ENCODE measurements around the gene CDH13.

DNA sequence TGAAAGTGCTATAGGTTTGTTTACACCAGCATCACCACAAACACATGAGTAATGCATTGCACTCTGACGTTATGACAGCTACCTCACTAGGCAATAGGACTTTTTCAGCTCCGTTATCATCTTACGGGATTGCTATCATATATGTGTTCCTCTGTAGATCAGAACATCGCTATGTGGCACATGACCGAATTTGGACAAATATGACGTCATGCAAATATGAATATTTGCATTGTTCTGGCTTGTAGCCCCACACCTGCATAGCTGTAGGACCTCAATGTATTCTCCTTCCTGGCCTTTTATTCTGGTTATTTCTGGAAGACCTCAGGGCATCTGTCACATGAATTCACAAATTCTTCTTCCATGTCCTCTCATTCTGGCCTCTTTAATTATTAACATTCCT is 393.2 kb downstream of the CDH13 start:
- TF ChIP-seq, protein P1, sequence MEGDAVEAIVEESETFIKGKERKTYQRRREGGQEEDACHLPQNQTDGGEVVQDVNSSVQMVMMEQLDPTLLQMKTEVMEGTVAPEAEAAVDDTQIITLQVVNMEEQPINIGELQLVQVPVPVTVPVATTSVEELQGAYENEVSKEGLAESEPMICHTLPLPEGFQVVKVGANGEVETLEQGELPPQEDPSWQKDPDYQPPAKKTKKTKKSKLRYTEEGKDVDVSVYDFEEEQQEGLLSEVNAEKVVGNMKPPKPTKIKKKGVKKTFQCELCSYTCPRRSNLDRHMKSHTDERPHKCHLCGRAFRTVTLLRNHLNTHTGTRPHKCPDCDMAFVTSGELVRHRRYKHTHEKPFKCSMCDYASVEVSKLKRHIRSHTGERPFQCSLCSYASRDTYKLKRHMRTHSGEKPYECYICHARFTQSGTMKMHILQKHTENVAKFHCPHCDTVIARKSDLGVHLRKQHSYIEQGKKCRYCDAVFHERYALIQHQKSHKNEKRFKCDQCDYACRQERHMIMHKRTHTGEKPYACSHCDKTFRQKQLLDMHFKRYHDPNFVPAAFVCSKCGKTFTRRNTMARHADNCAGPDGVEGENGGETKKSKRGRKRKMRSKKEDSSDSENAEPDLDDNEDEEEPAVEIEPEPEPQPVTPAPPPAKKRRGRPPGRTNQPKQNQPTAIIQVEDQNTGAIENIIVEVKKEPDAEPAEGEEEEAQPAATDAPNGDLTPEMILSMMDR (IDR thresholded peaks at IDR 0.05; ENCODE audit: low read depth, low read length), result no peak
- TF ChIP-seq EZH2phosphoT487 (IDR thresholded peaks at IDR 0.05; ENCODE audit: low read depth), result no peak

Measured in OCI-LY3 (cell line).